Mucosa of descending colon (tissue), 3 donors: Measurements from ENCODE around the gene KLF13. TPM values are rescaled to one million over a fixed set of nuclear protein-coding genes. Genes with fewer than 3 reads are reported as not detected.
A peak's percentile ranks its signal among the peaks of the same experiment; 100 is the strongest.

Experiments
- ATAC-seq: fragments of 200-7000 bp; cut with Tn5 transposase; one replicate; pipeline ENCODE4 v1.9.1; 2020; ENCODE audit warnings: mild to moderate bottlenecking, moderate library complexity
- DNase-seq, 3 donors: peaks; one replicate each; pipeline ENCODE4 v3.0.0-alpha.2; 2020
- H3K36me3 ChIP-seq: fragments of 200-600 bp; one replicate; pipeline ENCODE4 v1.8.0; 2021; ENCODE audit warnings: low read depth, mild to moderate bottlenecking
- H3K4me1 ChIP-seq: fragments of 200-600 bp; one replicate; pipeline ENCODE4 v1.8.0; 2021; ENCODE audit warnings: low read depth, mild to moderate bottlenecking
- H3K4me3 ChIP-seq: fragments of 200-600 bp; one replicate; pipeline ENCODE4 v1.8.0; 2021; ENCODE audit warnings: mild to moderate bottlenecking
- H3K9me3 ChIP-seq: fragments of 200-600 bp; one replicate; pipeline ENCODE4 v1.8.0; 2021; ENCODE audit warnings: mild to moderate bottlenecking
- intact Hi-C, 2 donors: fragments of 100-400 bp; cut with DNase I in 1 of 2; cut with micrococcal nuclease in 1 of 2; formaldehyde crosslinking; loops; one replicate each; pipeline versions ENCODE4 v1.11.0 to v1.11.1; 2022; cut with DNase I, micrococcal nuclease
- total RNA-seq, 3 donors: library from RNA; stranded (reverse); fragmentation: NEBNext Ultra II Directional in 2 of 3; extraction: Animal tissue kit (Norgen Biotek cat#: 25700) in 2 of 3; gene quantifications; one replicate each; pipeline versions ENCODE4 v1.2.1 to v1.2.4, GENCODE V29; 2021 to 2023
- TF ChIP-seq, protein P1 (sequence below): fragments of 200-600 bp; IDR thresholded peaks from one replicate; pipeline ENCODE4 v1.8.0; 2022; ENCODE audit warnings: antibody characterized with exemption, mild to moderate bottlenecking
- donor health status: DM: no; HTN: no; CAD: no; lungs with moderate emphysema.
- donor health status: DM: no; HTN: no; CAD: no.
- donor health status: DM: no; HTN: yes; CAD: no.

The KLF13 gene
- total RNA-seq, 3 donors from 2014 or later: 72.4 to 107 (median 91.2) TPM

DNA sequence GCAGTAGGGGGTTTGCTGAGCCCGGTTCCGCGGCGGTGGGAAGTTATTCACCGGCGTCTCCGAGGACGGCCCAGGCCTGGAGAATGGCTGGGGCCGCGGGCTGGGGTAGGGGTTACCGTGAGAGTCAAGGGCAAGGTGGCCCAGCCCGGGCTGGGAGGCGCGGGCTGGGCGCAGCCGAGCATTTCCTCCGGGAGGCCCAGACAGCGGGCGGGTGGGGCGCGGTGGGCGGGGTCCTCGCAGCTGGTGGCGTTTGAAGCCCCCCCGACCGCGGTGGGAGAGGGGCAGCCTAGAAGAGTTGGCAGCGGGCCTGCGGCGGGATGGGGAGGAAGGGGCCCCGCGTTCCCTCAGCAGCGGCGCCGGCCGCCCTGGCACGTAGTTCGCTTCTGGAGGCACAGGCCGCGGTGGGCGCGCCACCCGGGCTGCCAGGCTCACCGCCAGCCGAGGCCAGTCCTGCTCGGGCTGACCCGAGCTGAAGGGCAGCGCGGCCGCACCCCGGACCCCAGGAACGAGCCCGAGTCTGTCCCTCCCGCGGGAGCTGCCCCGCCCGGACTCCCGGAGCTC is 960 bp upstream of the KLF13 start:
- TF ChIP-seq, protein P1, sequence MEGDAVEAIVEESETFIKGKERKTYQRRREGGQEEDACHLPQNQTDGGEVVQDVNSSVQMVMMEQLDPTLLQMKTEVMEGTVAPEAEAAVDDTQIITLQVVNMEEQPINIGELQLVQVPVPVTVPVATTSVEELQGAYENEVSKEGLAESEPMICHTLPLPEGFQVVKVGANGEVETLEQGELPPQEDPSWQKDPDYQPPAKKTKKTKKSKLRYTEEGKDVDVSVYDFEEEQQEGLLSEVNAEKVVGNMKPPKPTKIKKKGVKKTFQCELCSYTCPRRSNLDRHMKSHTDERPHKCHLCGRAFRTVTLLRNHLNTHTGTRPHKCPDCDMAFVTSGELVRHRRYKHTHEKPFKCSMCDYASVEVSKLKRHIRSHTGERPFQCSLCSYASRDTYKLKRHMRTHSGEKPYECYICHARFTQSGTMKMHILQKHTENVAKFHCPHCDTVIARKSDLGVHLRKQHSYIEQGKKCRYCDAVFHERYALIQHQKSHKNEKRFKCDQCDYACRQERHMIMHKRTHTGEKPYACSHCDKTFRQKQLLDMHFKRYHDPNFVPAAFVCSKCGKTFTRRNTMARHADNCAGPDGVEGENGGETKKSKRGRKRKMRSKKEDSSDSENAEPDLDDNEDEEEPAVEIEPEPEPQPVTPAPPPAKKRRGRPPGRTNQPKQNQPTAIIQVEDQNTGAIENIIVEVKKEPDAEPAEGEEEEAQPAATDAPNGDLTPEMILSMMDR: no peak
- peak; percentile 85 to 91 (median 91) for DNase-seq
- peaks cover 14% of the 10 kb centered on the region for H3K4me1 ChIP-seq
- intact Hi-C loops: loop anchor here in 1 of 2 donors (5.0 kb wide), 1 partner anchor 108 kb away; no protein-coding TSS in a partner anchor
- H3K4me3 ChIP-seq: peak overlapping the region; percentile 74
- H3K9me3 ChIP-seq: no peaks in the 10 kb centered on the region
- ATAC-seq: peak; percentile 26
- H3K36me3 ChIP-seq: peaks cover 6% of the 10 kb centered on the region

DNA sequence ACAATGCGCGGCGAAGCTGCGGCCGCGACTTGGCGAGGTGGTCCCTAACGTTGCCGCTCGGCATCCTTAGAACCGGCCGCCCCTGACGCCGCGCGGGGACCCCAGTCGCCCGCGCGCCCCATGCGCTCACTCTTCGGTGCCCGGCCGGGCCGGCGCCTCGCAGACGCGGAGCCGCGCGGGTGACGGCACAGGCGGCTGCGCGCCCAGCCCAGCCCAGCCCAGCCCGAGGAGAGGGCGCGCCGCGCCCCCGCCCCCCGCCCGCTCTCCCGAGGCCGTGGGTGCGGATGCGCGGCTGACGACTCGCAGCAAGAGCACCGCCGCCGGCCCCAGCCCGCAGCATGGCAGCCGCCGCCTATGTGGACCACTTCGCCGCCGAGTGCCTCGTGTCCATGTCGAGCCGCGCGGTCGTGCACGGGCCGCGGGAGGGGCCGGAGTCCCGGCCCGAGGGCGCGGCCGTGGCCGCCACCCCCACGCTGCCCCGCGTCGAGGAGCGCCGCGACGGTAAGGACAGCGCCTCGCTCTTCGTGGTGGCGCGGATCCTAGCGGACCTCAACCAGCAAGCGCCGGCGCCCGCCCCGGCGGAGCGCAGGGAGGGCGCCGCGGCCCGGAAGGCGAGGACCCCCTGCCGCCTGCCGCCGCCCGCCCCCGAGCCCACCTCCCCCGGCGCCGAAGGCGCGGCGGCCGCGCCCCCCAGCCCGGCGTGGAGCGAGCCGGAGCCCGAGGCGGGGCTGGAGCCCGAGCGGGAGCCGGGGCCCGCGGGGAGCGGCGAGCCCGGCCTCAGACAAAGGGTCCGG is 437 bp downstream of the KLF13 start:
- Histone ChIP-seq H3K9me3 (no peaks in the 10 kb centered on the region), H3K4me1 (peaks cover 19% of the 10 kb centered on the region), H3K36me3 (peaks cover 6% of the 10 kb centered on the region), H3K4me3 (peak overlapping the region; percentile 74)
- DNase-seq (peak in 2 of 3 donors; percentile 68 to 88), ATAC-seq (peak; percentile 44)
- intact Hi-C loops: loop anchor here in 1 of 2 donors (5.0 kb wide), 1 partner anchor 110 kb away; no protein-coding TSS in a partner anchor
- TF ChIP-seq, protein P1: no peak

DNA sequence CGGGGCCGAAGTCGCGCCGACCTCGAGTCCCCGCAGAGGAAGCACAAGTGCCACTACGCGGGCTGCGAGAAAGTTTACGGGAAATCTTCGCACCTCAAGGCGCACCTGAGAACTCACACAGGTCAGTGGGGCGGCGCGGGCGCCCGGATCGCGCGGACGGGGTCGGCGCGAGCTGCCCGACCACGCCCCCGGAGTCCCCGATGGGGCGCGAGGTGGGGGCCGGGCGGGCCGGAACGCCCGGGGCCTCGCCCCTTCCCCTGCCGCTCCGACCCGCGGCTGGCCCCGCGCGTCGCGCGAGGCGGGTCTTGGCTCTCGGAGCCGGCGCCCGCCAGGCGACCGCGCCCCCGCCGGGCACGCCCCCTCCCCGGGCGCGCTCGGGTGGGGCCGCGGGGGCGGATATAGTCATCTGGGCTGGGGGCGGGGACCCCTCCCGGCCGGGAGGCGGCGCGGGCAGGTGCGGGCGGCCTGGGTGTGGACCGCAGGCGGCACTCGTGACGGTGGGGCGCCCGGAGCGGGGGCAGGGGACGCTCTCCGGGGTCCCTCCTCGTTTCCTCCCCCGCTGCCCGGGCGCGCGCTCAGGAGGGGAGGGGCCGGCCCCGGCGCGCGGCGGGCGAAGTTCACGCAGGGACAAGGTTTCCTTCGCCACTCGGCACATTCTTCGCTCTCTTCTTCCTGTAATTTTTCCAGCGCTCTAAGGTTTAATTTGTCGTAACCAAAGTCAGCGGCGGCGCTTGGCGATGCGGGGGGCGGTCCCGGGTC is 1.2 kb downstream of the KLF13 start:
- H3K4me1 ChIP-seq: peaks cover 26% of the 10 kb centered on the region
- peaks cover 6% of the 10 kb centered on the region for H3K36me3 ChIP-seq
- TF ChIP-seq, protein P1: no peak
- peak overlapping the region; percentile 74 for H3K4me3 ChIP-seq
- H3K9me3 ChIP-seq: no peaks in the 10 kb centered on the region
- ATAC-seq: peak; percentile 41
- peak; percentile 79 to 90 (median 89) for DNase-seq
- intact Hi-C loops: loop anchor here in 1 of 2 donors (5.0 kb wide), 1 partner anchor 111 kb away; no protein-coding TSS in a partner anchor

DNA sequence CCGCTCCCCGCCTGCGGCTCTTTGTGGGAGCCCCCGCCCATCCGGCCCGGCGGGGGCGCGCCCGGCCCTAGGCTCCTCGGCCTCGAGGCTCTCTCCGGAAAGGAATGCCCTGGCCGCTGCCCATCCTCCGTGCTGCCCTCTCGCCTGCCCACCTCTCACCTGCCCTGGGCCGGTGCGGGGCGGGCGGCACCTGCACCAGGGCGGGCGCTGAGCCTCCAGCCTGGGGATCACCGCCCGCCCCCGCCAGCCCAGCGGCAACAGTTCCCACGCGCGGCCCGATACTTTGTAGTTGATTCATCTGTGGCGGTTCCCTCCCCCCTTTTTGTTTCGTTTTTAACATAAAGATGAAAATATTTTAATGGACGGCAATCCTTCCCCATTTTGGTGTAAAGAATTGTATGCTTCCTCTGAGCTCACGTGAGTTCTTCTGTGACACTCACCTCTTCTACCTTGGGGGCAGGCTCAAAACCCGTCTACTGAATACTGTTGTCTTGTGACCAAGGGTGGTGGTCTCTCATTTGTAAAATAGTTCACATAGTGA is 1.9 kb downstream of the KLF13 start:
- intact Hi-C loops: loop anchor here in 1 of 2 donors (5.0 kb wide), 1 partner anchor 111 kb away; no protein-coding TSS in a partner anchor
- DNase-seq (peak in 1 of 3 donors; percentile 81), ATAC-seq (peak; percentile 3)
- TF ChIP-seq, protein P1: no peak
- H3K9me3 ChIP-seq: no peaks in the 10 kb centered on the region
- peaks cover 32% of the 10 kb centered on the region for H3K4me1 ChIP-seq
- peaks cover 6% of the 10 kb centered on the region for H3K36me3 ChIP-seq
- peak overlapping the region; percentile 74 for H3K4me3 ChIP-seq
